Smooth muscle cell of the brain vasculature (primary cell): Measurements from ENCODE around the gene APOA4.
A peak's percentile ranks its signal among the peaks of the same experiment; 100 is the strongest.
"Not testable (repeated sequence)": the region's sequence is repeated elsewhere in the genome, so short reads cannot be mapped to it uniquely, and the experiment has no call there.

Source experiments
- DNase-seq: peaks from one replicate; pipeline ENCODE4 v3.0.0-alpha.2; 2012; ENCODE audit warnings: low read depth, low spot score

Gene APOA4

DNA sequence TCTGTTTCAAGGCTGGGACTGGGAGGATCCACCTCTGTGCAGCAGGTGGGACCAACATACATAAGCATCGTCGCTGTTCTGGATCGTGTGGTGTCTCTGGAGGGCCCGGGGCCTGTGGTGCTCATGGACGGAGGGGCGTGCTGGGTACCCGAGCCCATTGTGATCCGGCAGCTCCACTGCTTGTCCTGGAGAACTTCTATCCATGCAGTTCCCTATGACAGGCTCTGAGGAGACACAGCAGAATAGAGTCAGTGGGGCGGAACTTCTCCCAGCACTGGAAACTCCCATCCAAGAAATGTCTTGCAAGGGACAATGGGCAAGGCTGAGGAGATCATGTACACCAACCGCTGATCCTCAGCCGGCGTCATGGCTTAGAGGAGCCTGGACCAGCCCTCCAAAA is 26.0 kb upstream of the APOA4 start:
- DNase-seq, result no peak

DNA sequence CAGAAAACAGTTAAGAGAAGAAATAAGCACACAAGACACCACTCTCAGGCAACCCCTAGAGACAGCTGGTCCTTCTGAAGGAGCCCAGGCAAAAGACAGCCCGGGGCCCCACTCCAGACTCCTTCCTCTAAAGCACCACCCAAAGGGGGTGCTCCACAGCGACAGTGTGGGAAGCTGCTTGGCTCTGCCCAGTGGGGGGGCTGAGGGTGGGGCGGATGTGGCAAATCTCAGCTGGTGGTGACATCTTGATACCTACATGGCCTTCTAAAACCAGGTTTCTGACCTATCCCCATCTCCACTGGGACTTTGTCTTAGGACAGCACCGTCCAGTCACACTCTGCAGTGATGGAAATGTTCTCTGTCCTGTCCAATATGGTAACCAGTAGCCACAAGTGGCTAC is 24.5 kb upstream of the APOA4 start:
- no peak for DNase-seq

DNA sequence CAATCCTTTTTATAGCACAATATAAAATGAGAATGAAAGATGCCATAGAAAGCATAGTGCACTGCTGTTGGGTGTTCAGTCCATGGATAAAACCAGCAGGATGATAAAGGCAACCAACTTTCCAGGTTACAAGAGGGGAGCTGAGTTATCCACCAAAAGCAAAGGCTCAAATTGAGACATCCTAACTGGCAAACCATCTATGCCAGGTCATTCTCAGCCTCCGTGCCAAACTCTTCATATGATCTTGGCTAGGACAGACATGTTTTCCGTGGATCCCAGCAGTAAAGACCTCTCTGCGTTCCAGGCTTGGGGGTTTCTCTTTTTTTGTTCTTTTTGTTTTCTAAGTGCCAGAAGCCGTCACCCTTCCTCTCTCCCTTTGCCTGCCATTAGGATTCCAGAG is 21.6 kb upstream of the APOA4 start:
- DNase-seq, result no peak

DNA sequence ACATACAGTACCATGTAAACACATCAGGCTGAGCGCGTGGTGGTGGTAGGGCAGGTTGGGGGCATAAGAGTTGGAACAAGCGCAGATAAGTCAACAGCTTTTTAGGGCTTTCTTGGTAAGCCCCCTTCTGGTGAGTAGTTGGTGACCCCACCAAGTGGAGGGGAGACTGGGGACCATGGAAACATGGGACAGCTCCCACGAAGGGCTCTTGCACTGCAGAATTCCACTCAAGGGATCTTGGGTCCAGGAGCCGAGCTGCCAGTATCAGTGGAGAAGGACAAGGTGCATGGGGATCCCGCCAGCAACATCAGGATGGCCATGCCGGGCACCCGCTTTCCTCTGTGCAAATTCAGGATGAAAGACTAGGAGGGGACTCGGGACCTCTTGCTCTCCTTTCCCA is 20.6 kb upstream of the APOA4 start:
- no peak for DNase-seq

DNA sequence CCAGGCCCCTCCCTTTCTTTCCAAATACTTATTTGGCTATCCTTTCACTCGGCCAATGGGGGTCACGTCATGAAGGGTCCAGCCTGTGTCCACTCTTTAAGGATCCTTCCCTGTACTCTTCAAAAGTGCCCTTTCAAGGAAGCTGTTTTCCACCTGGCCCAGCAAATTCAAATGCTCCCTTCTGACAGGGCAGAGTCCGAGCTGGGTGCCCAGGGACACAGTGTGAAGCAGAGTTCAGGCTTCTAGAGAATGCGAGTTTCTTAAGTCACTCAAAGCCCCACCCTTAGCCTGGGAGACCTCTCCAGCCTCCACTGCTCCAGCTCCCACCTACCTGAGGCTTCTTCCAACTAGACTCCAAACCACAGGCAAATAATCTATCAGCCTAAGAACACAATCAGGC is 19.8 kb upstream of the APOA4 start:
- DNase-seq, result no peak

DNA sequence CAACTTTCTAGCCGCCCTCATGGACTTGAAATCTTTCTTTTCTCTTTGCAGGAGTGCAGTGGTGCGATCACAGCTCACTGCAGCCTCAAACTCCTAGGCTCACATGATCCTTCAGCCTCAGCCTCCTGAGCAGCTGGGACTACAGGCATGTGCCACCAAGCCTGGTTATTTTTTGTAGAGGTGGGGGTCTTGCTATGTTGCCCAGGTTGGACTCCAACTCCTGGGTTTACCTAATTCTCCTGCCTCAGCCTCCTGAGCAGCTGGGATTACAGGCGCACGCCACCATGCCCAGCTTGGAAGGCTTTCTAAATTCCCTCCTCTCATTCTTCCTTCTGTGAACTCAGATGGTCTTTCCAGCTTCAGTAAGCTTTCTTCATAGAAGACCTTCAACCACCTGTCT is 19.0 kb upstream of the APOA4 start:
- DNase-seq, result no peak

DNA sequence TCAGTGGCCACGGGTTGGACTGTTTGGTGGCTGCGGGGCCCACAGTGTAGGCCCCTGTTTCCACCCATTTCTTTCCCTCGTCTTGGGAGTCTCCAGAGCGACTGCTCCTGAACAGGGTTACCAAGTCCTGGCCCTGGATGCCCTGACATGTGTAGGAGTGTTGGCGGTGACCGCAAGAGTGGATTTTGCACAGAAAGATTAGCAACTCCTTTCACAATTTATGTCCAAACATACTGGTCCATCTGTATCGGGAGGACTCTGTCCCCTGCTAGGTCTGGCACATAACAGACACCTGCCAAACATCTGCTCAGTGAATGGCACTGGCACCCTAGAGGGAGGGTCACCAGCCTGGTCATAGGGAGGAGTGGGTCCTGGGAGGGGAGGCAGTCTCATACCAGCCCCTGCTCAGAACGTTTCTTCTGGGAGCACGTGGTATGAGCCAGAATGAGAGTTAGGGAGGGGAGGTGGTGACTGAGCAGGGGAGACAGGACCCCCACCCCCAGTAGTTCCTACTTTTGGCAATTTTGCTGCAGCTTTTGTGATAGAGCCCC is 17.7 kb upstream of the APOA4 start:
- no peak for DNase-seq

DNA sequence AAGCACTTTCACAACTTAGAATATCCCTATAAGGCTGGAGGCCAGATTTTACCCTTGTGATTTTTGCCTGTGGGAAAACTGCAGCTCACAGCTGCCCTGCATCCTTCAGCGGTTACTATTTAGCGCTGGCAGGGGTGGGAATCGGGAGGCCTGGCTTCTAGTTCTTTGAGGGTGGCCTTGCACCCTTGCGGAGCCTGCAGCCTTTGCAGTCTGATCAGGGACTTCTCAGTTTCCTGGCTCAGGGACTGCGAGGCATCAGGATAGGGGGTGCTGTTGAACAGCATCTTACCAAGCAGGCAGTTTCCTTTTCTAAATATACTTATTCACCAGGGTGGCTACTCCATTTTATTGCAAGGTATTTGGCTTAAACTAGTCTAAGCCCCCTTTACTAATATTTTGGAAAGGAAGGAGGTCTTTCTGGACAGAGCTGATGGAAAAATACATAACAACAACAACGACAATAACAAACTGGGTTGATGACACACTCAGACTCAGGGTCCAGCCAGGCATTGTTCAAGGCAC is 17.2 kb upstream of the APOA4 start:
- DNase-seq, result no peak

DNA sequence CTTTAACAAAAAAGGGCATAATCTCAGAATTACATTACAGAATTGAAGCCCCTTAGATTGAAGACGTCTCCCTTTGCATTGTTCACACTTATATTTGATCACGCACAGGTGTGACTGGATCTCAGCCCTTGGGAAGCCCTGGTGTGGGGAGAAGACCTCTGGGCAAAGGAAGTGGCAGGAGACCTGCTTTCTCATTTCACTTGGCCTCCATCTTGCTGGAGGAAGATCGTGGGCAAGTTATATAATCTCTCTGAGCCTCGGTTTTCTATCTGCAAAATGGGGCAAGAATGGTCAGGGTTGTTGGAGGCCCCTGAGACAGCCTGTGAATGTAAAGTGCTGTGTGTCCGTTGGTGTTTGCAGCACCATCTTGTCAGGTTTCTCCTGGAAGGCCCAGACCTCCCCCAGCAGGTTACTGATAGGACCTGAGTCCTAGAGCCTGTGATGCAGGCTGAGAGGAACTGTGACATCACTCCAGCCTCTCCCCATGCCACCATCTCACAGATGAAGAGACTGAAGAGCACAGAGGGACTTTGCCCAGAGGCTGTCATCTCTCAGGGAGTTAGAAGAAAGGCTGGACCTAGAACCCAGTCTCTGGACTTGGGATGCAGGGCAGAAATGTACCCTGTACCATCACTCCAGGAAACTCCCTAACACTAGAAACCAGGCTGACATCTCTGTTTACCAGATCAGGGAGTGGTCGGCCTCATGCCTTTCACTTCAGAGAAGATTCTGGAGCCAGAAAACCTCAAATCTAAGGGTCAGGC is 15.4 kb upstream of the APOA4 start:
- DNase-seq, result no peak

DNA sequence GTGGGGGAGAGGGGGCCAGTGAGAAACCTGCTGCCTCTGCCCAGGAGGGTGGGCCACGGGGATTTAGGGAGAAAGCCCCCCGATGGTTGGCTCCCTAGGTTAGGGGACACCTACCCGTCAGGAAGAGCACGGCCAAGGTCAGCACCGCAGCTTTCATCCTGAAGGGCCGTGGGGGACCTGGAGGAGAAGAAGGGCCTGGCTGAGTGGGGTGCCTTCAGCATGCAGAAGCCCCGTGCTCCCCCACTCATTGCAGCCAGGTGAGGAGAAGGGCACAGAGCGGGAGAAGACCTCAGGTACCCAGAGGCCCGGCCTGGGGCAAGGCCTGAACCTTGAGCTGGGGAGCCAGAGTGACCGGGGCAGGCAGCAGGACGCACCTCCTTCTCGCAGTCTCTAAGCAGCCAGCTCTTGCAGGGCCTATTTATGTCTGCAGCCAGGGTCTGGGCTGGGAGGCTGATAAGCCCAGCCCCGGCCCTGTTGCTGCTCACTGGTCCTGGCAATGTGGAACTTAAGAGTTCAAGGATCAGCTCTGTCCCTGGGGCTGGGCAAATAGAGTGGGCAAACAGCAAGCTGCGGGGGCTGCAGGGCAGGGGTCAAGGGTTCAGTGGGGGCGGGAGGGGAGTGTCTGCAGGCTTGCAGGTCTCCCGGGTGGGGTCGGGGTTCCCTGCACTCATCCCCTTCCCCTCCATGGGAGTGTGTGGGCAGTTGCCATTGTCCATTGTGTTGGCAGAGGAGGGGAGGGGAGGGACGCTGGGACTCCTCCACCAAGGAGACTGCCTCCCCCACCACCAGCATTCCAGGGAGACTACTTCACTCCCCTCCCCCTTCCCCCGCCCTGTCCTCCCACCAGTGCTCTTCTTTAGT is 14.4 kb upstream of the APOA4 start, which contains the start of gene APOA1:
APOA1 (minus strand) TSS at position 392 of the 861 bp plus-strand sequence; CDS start at position 157, 235 bp downstream.
- DNase-seq, result no peak

DNA sequence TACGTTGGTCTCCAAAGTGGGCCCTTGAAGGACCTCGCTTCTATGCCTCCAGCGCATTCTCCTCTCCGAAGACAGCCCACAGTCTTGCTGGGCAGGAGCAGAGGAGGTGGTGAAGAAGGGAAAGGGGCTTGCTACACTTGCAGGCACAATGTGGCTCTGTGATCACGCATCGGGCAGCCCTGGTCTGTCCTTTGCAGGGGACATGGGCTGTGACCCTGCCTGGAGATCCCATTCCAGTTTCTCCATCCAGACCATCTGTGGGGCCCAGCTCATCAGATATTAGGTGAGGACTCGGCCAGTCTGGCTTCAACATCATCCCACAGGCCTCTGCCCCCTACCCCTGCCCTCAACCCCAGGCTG is 13.5 kb upstream of the APOA4 start:
- no peak for DNase-seq

DNA sequence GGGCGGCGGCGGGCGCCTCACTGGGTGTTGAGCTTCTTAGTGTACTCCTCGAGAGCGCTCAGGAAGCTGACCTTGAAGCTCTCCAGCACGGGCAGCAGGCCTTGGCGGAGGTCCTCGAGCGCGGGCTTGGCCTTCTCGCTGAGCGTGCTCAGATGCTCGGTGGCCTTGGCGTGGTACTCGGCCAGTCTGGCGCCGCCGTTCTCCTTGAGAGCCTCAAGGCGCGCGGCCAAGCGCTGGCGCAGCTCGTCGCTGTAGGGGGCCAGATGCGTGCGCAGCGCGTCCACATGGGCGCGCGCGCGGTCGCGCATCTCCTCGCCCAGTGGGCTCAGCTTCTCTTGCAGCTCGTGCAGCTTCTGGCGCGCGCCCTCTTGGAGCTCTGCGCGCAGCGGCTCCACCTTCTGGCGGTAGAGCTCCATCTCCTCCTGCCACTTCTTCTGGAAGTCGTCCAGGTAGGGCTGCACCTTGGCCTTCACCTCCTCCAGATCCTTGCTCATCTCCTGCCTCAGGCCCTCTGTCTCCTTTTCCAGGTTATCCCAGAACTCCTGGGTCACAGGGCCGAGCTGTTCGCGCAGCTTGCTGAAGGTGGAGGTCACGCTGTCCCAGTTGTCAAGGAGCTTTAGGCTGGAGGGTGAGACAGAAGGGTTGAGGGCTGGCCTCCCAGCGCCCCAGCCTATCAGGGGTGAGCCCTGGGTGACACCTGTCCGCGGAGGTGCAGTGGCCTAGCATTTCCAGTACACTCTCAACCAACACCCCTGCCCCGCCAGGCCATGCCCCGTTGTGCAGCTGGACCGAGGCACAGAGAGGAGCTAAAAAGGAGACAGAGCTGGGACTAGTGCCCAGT is 12.9 kb upstream of the APOA4 start:
- DNase-seq, result peak; percentile 83

DNA sequence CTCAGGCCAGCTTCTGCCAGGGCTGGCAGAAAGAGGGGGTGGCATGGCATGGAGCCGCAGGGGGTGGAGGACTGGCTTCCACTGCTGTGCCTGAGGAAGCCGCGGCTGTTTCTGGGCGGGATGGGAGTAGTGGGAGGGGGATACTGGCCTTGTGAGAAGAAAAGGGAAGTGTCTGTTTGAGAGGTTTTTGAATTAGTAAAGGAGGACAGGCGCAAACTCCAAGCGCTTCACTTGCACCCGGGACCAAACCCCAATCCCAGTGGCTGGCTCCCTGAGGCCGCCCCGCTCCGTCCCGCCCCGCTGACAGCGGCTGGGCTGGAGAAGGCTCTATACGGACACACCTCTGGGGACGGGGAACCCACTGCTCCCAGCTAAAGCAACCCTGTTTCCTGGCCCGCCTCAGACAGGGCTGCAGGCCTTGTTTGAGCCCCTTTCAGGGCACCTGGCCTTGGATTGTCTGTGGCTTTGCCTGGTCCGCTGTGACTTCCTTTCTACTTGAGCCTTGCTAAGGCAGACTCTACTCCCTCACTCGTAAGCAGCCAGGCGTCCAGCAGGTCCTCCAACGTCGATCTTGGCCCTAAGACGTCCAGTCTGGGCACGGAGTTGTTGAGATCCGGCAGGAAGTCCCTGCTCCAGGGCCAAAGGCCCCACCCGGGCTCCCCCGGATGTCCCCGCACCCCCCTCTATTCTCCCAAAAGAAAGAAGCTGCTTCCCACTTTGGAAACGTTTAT is 12.1 kb upstream of the APOA4 start:
- DNase-seq, result no peak

DNA sequence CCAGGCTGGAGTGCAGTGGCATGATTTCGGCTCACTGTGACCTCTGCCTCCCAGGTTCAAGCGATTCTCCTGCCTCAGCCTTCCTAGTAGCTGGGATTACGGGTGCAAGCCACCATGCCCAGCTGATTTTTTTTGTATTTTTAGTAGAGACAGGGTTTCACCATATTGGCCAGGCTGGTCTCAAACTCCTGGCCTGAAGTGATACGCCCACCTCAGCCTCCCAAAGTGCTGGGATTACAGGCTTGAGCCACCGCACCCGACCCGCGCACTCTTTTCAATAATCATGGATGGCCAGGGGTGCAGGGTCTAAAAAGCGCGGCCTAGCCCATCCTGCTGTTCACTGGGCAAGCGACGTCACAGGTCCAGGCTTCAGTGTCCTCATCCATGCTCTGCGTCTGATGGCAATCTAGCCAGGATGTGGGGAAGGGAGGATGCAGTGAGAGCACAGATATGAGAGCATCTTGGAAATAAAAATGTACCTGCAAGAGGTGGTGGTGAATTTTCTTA is 11.5 kb upstream of the APOA4 start:
- not testable (repeated sequence) for DNase-seq

DNA sequence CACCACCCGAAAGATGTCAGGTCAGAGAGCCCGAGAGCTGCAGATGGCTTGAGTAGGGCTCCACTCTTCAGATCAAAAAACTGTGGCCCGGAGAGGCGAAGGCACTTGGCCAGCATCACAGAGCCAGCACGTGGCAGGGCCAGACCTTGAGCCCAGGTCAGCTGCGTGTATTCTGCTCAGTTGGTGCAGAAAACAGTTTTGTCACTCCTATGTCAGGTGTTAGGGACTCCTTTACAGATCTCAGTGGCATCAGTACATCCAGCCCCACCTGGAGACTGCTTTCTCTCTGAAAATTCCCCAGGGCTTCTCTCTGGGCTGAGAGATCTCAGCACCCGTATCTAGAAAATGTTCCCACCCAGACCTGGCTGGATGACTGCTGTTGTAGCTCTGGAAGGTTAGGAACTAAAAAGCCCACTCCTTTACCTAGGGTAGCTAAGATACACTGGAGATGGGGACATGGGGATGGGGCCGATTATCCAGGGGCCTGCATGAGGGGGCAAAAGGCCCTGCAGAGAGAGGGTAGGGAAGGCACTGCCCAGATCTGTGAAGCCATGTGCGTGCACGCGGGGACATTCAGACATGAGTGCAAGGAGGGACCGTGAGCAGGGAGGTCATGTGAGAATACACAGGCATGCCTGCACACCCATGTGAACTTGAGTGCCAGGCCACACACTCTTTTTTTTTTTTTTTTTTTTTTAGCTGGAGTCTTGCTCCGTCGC is 10.9 kb upstream of the APOA4 start:
- no peak for DNase-seq

DNA sequence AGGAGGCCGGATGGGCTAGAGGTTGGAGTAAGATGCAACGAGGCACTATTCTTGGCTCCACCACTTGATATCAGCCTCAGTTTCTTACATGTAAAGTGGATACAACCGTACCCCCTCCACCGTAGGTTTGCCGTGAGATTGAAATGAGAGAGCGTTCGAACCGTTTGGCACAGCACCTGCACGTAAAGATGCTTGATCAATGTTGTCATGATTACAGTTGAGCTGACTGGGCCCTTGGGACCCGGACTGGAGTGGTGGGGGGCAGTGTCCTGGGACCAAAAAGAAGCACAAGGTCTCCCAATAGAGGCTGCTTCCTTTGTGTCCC is 10.3 kb upstream of the APOA4 start:
- DNase-seq, result no peak

DNA sequence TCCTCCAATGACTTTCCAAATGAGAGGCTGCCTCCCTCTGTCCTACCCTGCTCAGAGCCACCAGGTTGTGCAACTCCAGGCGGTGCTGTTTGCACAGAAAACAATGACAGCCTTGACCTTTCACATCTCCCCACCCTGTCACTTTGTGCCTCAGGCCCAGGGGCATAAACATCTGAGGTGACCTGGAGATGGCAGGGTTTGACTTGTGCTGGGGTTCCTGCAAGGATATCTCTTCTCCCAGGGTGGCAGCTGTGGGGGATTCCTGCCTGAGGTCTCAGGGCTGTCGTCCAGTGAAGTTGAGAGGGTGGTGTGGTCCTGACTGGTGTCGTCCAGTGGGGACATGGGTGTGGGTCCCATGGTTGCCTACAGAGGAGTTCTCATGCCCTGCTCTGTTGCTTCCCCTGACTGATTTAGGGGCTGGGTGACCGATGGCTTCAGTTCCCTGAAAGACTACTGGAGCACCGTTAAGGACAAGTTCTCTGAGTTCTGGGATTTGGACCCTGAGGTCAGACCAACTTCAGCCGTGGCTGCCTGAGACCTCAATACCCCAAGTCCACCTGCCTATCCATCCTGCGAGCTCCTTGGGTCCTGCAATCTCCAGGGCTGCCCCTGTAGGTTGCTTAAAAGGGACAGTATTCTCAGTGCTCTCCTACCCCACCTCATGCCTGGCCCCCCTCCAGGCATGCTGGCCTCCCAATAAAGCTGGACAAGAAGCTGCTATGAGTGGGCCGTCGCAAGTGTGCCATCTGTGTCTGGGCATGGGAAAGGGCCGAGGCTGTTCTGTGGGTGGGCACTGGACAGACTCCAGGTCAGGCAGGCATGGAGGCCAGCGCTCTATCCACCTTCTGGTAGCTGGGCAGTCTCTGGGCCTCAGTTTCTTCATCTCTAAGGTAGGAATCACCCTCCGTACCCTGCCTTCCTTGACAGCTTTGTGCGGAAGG is 9.5 kb upstream of the APOA4 start:
- DNase-seq, result no peak

DNA sequence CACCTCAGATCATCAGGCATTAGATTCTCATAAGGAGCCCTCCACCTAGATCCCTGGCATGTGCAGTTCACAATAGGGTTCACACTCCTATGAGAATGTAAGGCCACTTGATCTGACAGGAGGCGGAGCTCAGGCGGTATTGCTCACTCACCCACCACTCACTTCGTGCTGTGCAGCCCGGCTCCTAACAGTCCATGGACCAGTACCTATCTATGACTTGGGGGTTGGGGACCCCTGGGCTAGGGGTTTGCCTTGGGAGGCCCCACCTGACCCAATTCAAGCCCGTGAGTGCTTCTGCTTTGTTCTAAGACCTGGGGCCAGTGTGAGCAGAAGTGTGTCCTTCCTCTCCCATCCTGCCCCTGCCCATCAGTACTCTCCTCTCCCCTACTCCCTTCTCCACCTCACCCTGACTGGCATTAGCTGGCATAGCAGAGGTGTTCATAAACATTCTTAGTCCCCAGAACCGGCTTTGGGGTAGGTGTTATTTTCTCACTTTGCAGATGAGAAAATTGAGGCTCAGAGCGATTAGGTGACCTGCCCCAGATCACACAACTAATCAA is 8.8 kb upstream of the APOA4 start:
- DNase-seq, result no peak
